A549 (cell line): ENCODE results near the gene PLA2G5.

Experiments
- HMGXB4 ChIP-seq: fragments of 250-450 bp; sonication (Bioruptor Pico); IDR thresholded peaks from 2 replicates; pipeline ENCODE4 v1.5.0; 2021; ENCODE audit warnings: mild to moderate bottlenecking, moderate library complexity, borderline replicate concordance
- POLR2A ChIP-seq: IDR thresholded peaks from 2 replicates; pipeline ENCODE4 v1.6.1; 2012; ENCODE audit warnings: mild to moderate bottlenecking, low read length
- SMC3 ChIP-seq: fragments of >200 bp; sonication (Bioruptor Twin); formaldehyde crosslinking; IDR thresholded peaks from 3 replicates; pipeline ENCODE4 v1.6.1; 2018; ENCODE audit warnings: inconsistent platforms
- ZNF302 ChIP-seq: fragments of 250-450 bp; sonication (Bioruptor Pico); IDR thresholded peaks from 2 replicates; pipeline ENCODE4 v1.9.0; 2021; ENCODE audit warnings: inconsistent platforms, mild to moderate bottlenecking, moderate library complexity
- TF ChIP-seq, protein P1 (sequence below): fragments of >200 bp; sonication (Bioruptor Twin); formaldehyde crosslinking; IDR thresholded peaks from 3 replicates; pipeline ENCODE4 v1.5.1; 2016

- TF ChIP-seq ZNF302 (CRISPR knock-in tag) (no peak), POLR2A (no peak), SMC3 (no peak), HMGXB4 (CRISPR knock-in tag) (no peak)
- TF ChIP-seq, protein P1, sequence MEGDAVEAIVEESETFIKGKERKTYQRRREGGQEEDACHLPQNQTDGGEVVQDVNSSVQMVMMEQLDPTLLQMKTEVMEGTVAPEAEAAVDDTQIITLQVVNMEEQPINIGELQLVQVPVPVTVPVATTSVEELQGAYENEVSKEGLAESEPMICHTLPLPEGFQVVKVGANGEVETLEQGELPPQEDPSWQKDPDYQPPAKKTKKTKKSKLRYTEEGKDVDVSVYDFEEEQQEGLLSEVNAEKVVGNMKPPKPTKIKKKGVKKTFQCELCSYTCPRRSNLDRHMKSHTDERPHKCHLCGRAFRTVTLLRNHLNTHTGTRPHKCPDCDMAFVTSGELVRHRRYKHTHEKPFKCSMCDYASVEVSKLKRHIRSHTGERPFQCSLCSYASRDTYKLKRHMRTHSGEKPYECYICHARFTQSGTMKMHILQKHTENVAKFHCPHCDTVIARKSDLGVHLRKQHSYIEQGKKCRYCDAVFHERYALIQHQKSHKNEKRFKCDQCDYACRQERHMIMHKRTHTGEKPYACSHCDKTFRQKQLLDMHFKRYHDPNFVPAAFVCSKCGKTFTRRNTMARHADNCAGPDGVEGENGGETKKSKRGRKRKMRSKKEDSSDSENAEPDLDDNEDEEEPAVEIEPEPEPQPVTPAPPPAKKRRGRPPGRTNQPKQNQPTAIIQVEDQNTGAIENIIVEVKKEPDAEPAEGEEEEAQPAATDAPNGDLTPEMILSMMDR = no peak
These were observed 36.6 kb upstream of the PLA2G5 start for GRCh38 chr1:20033420-20033819.
